HuH-7.5 (cell line): Measurements from ENCODE around the gene ZFPM1.

Source experiments
- DNase-seq: peaks from one replicate; pipeline ENCODE4 v3.0.0; 2011; ENCODE audit warnings: low spot score

Gene ZFPM1

DNA sequence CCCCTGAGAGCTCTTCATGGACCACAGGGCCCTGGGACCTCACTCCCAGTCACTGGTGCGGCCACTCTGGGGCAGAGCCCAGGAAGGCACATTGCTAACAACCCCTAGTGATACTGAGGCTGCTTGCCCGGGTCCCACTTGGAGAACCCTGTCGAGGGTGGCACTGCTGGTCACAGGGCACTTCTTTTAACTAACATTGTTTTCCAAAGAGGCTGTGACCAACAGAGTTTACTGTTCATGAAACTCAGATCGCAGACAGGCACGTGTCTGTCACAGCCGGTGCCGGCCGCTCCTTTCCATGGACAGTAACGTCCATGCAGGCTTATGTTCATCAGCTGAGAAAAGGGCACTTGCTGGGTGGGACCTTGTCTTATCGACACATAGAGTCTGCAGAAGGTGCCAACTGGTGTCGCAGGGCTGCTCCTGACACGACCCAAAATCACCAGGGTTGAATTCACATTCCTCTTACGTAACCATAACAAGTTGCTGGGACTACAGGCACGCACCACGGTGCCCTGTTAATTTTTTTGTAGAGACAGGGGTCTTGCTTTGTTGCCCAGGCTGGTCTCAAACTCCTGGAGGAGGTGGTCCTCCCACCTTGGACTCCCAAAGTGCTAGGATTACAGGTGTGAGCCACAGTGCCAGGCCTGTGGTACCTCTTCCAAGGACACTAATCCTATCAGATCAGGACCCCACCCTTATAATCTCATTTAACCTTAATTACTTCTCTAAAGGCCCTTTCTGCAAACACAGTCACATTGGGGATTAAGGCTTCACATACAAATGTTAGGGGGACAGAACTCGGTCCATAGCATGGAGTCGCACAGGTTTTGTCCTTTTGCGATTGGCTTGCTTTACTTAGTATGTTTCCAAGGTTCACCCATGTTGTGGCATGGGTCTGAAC, 115.9 kb downstream of the ZFPM1 start:
- no peak for DNase-seq

- peak; percentile 68 for DNase-seq
Observed at GRCh38 chr16:88569614-88569984, 116.5 kb downstream of the ZFPM1 start.

- DNase-seq = peak; percentile 100
Observed at GRCh38 chr16:88569985-88570690, 117.1 kb downstream of the ZFPM1 start, which contains the start of gene ZC3H18. TSS of gene ZC3H18 (plus strand) at chr16:88570403. CDS start at chr16:88577124, 6,721 bp downstream.

DNA sequence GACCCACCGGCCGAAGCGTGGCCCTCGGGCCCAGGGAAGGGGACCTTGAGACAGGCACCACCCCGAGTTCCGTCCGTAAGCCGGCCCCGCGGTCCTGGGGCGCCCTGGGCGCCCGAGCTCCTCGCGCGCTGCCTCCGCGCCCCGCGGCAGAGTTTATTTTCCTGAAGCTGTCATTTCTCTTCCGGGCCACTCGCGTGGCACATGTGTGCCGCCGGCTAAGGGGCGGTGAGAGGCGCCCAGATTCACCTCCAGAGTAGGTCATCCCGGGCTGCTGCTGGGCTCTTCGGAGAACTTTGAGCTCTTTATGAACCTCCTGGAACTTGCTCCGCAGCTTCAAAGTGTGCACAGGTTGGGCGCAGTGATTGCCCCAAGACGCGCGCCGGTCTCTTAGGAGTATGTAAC, 117.6 kb downstream of the ZFPM1 start:
- peak; percentile 53 for DNase-seq

DNA sequence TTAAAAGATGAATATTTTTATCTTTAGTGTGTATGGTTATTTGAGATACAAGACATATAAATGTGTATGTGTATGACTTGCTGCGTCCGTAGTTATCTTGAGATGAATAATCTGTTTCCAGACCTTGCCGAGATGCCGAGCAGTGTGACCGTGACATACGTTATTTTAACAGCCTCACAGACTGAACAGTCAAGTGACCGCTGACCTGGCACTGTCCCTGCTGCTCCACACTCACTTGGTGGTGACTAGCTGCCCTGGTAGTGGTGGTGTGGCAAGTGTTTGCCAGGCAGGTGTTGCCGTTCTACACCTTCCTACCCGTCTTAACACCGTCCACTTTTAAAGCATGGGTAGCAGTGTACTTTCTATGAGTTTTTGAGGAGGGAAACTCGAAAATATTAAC, 122.2 kb downstream of the ZFPM1 start:
- DNase-seq = no peak

- DNase-seq = no peak
Observed at GRCh38 chr16:88576307-88576706, 123.2 kb downstream of the ZFPM1 start.

GRCh38 chr16:88577166-88577565, 124.1 kb downstream of the ZFPM1 start:
- DNase-seq = no peak

- no peak for DNase-seq
Observed at GRCh38 chr16:88578446-88579313, 125.6 kb downstream of the ZFPM1 start.

DNA sequence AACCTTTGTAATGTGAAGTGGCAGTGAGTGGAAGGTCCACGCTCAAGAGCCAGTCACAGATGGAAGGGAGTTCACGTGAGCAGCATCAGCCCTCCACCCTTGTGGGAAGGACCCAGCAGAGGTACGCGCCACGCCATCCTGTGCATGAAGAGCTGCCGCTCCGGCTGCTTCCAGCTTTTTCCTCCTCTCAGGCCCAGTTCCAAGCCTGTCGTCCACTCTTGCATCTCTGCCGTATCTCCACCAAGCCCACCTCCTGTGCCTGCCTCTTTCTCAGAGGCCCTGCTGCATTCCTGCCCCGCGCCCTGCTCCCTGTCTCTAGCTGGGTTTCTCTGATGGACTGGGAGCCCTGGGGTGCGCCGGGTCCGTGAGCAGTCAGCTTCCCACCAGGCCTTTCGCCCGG, 127.3 kb downstream of the ZFPM1 start:
- no peak for DNase-seq

- no peak for DNase-seq
Observed at GRCh38 chr16:88581033-88581432, 128.0 kb downstream of the ZFPM1 start.

DNA sequence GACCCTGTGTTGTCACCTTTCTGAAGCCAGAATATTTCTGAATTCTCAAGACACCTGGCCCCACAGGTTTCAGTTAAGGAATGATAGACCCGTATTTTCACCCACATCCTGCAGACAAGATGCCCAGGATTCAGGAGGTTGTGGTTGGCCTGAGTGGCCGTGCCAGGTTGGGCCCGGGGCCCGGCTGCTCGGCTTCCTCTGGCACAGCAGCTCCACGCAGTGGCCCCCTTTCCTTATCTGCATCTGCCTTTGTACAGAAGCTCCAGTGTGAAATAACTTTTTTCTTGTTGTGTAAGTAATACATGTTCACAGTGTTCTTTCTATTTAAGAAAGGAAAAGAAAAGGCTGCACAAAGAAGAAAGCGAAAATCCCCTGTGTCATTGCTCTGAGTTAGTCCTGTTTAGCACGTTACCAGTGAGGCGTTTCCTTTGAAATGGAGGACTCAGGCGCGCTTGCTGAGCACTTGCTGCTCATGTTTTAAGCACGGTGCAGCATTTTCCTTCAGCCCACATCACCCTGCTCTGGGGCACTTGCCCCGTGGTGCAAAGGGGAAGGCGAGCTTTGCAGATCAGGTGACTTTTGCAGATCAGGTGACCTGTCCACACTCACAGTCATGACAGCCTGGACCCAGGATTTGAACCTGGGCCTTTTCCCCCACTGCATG, 130.0 kb downstream of the ZFPM1 start:
- no peak for DNase-seq

- no peak for DNase-seq
Observed at GRCh38 chr16:88584676-88585075, 131.6 kb downstream of the ZFPM1 start.

GRCh38 chr16:88585269-88585668, 132.2 kb downstream of the ZFPM1 start:
- DNase-seq = no peak

- no peak for DNase-seq
Observed at GRCh38 chr16:88585927-88586581, 133.0 kb downstream of the ZFPM1 start.
